ENCODE data around the gene OSCAR.

Gene OSCAR

DNA sequence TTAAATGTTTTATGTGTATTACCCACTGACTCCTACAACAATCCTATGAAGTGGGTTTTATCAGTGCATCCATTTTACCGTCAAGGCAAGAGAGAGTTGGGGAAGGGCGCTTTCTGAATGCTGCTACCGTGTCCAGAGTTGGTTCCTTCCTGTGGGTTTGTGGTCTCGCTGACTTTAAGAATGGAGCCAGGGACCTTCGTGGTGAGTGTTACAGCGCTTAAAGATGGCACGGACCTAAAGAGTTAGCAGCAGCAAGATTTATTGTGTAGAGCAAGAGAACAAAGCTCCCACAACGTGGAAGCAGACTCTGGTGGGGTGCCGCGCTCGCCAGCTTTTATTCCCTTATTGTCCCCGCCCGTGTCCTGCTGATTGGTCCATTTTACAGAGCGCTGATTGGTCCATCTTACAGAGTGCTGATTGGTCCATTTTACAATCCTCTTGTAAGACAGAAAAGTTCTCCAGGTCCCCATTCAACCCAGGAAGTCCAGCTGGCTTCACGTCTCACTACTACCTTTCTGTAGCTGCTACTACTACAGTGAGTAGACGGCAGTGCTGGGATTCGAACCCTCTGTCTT, 6.1 kb downstream of the OSCAR start:
- no peak for DNase-seq (ENCODE audit: low read depth in 4 of 4, low spot score in 1 of 4)

DNA sequence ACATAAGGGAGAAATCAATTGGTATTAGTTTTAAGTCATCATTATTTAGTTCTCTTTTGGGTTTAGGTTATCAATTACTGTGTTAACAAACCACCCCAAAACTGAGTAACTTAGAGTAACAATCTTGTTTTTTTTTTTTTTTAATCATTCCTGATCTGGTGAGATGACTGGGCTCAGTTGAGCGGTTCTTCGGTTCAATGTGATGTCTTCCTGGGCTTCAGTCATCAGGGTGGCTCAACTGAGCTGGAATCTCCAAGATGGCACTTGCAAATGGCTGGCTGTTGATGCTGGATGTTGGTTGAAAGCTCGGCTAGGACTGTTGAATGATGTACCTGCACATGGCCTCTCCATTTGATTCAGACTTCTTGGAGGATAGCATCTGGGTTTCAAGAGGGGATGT, 16.2 kb downstream of the OSCAR start:
- DNase-seq (ENCODE audit: low read depth in 4 of 4, low spot score in 1 of 4) = no peak

GRCh38 chr19:54081032-54081431, 19.6 kb downstream of the OSCAR start, which contains the start of gene TARM1:
Gene TARM1, minus strand, starts transcription at chr19:54081365. Its CDS starts 25 bp downstream, at chr19:54081340.
- no peak for DNase-seq (ENCODE audit: low read depth in 4 of 4, low spot score in 1 of 4)

DNA sequence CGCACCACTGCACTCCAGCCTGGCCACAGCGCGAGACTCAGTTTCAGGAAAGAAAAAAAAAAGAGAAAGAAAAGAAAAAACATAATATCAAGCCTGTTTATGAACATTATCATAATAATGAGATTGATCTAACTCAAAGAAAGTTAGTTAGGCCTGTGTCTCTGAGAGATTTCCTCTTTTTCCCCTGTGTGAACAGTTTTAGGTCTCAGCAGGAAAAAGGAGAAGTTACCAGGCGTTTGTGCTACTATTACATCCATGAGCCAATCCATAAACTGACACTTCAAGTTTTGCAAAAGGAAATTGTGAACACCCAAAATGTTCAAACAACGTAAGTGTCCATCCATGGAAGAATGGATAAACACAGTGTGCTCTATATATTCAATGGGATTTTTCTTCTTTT, 23.3 kb downstream of the OSCAR start:
- no peak for DNase-seq (ENCODE audit: low read depth in 4 of 4, low spot score in 1 of 4)

DNA sequence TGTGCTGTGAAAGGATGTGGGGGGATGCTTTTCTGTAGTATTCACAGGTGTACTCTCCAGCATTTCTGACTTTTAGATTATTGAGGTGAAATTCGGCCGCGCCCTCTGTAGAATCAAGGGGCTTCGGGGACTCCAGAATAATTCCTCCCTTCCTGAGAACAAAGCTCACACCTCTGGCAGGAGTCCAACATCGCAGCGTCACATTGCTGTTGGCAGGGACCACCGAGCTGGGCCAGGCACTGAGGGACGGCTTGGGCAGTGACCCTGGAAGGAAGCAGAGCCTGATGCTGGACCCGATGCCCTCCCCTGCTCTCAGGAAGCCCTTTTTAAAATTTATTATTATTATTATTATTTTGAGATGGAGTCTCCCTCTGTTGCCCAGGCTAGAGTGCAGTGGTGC, 25.8 kb downstream of the OSCAR start:
- no peak for DNase-seq (ENCODE audit: low read depth in 4 of 4, low spot score in 1 of 4)

GRCh38 chr19:54073829-54074228, 26.8 kb downstream of the OSCAR start:
- no peak for DNase-seq (ENCODE audit: low read depth in 4 of 4, low spot score in 1 of 4)

DNA sequence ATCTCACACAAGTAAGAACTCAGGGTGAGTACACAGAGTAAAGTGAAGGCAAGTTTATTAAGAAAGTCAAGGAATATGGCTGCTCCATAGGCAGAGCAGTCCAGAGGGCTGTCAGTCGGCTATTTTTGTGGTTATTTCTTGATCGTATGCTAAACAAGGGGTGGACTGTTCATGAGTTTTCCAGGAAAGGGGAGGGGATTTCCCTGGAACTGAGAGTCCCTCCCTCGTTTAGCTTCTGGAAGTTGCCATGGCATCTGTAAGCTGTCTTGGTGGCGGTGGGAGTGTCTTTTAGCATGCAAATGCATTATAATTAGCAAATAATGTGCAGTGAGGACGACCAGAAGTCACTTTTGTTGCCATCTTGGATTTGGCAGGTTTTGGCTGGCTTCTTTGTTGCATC, 31.1 kb downstream of the OSCAR start:
- DNase-seq (ENCODE audit: low read depth in 4 of 4, low spot score in 1 of 4) = no peak

DNA sequence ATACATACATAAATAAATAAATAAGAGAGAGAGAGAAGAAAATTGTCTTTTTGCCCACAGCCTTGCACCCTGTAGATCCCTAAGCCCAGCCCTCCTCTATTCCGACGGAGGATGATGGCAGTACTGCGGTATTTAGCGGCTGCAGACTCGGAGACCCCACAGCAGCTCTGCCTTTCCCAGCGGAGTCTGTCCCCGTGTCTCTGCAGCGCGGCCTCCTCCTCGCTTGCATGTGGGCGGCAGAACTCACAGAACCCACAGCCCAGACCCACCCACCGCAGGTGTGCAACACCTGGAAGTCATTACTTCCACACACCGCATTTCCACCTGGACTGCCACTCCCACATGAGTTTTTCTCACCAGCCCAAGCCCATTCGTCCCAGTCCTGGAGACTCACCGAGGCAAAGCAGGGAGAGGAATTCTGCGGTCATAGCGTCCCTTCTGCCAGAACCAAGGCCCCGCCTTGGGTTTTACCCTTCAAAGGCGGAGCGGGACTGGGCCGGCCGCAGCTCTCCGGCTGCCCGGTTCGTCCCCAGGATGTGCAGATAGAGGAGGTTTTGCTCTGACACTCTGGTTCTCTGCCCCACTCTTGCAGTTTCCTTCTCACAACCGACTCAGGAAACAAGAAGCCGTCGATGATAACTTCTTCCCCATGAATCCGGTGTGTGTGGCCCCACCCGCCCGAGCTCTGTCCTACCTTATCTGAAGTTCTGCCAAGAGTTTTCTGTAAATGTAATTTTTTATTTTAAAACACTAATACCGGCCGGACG, 37.1 kb downstream of the OSCAR start, which contains the start of gene VSTM1:
Gene VSTM1 (minus strand): TSS at position 548 of the 767 bp plus-strand sequence. CDS start 120 bp downstream, at position 428.
- DNase-seq (ENCODE audit: low read depth in 4 of 4, low spot score in 1 of 4) = no peak

DNA sequence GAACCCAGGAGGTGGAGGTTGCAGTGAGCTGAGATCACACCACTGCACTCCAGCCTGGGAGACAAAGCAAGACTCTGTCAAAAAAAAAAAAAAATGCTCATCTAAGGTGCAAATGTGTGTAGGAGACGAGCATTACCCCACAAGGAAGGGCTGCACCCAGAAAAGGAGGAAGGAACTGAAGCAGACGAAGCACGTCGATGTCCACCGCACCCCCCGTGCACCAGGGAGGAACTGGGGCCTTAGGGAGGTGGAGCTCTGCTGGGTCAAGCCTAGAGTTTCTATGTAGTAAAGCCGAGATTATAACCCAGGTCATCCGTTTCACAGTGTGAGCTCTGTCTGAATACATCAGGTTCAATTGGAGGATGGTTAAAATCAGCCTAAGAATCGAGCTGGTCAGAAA, 38.0 kb downstream of the OSCAR start:
- no peak for DNase-seq (ENCODE audit: low read depth in 4 of 4, low spot score in 1 of 4)

DNA sequence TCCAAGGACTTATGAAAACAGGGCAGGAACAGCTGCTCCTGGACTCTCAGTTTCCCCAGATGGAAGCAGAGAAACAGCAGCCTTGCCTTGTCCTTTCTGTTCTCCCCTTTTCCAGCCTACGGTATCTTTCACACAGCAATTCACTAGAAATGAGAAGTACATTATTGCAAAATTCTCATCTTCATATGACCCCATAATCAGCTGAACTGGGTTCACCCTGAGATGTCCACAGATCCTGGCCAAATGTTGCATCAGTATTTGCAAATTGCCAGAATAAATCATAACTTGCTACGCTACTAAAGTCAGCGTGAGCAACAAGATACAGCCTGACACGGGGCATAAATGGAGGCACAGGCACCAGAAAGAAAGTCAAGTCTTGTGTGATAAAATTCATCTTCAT, 53.0 kb downstream of the OSCAR start:
- no peak for DNase-seq (ENCODE audit: low read depth in 4 of 4, low spot score in 1 of 4)

DNA sequence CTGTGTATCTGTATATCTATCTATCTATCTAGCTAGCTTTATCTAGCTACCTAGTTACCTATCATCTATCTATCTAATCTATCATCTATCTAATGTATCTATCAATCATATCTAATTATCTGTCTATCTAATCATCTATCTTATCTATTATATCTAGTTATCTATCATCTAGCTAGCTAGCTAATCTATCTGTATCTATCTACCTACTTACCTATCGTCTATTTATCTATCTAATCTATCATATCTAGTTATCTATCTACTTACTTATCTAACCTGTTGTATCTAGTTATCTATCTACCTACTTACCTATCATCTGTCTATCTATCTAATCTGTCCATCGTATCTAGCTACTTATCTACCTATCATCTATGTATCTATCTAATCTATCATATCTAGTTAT, 54.8 kb downstream of the OSCAR start:
- no peak for DNase-seq (ENCODE audit: low read depth in 4 of 4, low spot score in 1 of 4)
